WTC11 (cell line): ENCODE measurements around the gene MEST.
"Not testable (repeated sequence)": the region's sequence is repeated elsewhere in the genome, so short reads cannot be mapped to it uniquely, and the experiment has no call there.

Source experiments
- CTCF ChIP-seq: fragments of 200-600 bp; IDR thresholded peaks from 2 replicates; pipeline ENCODE4 v1.8.0; 2022; ENCODE audit warnings: antibody characterized with exemption
- FOXP4 ChIP-seq: sonication (generic); formaldehyde crosslinking; IDR thresholded peaks from 2 replicates; pipeline ENCODE4 v1.8.0; 2022; ENCODE audit warnings: mild to moderate bottlenecking, missing genetic modification reagents
- NR3C1 ChIP-seq: sonication (generic); formaldehyde crosslinking; conservative IDR thresholded peaks from 2 replicates; pipeline ENCODE4 v1.8.1; 2023; ENCODE audit warnings: low read depth, mild to moderate bottlenecking, missing genetic modification reagents
- PRRX2 ChIP-seq: fragments of 250-450 bp; sonication (Bioruptor Pico); IDR thresholded peaks from 2 replicates; pipeline ENCODE4 v1.8.0; 2021; ENCODE audit warnings: mild to moderate bottlenecking
- RELA ChIP-seq: sonication (generic); formaldehyde crosslinking; IDR thresholded peaks from 2 replicates; pipeline ENCODE4 v1.8.1; 2022; ENCODE audit warnings: missing genetic modification reagents, mild to moderate bottlenecking, borderline replicate concordance
- SP1 ChIP-seq: sonication (generic); formaldehyde crosslinking; conservative IDR thresholded peaks from 2 replicates; pipeline ENCODE4 v1.8.1; 2022; ENCODE audit warnings: missing genetic modification reagents
- TEAD4 ChIP-seq: sonication (generic); formaldehyde crosslinking; IDR thresholded peaks from 2 replicates; pipeline ENCODE4 v1.8.0; 2022; ENCODE audit warnings: mild to moderate bottlenecking, missing genetic modification reagents
- TP53 ChIP-seq: sonication (generic); formaldehyde crosslinking; IDR thresholded peaks from 2 replicates; pipeline ENCODE4 v1.8.1; 2023; ENCODE audit warnings: mild to moderate bottlenecking, missing genetic modification reagents
- ZBTB43 ChIP-seq: sonication (generic); formaldehyde crosslinking; IDR thresholded peaks from 2 replicates; pipeline ENCODE4 v1.8.1; 2023; ENCODE audit warnings: mild to moderate bottlenecking, missing genetic modification reagents
- ZNF138 ChIP-seq: sonication (generic); formaldehyde crosslinking; conservative IDR thresholded peaks from 2 replicates; pipeline ENCODE4 v1.8.1; 2022; ENCODE audit warnings: mild to moderate bottlenecking, moderate library complexity, missing genetic modification reagents
- ZNF671 ChIP-seq: fragments of 250-450 bp; sonication (Bioruptor Pico); IDR thresholded peaks from 2 replicates; pipeline ENCODE4 v1.8.0; 2021; ENCODE audit warnings: mild to moderate bottlenecking
- TF ChIP-seq, protein P1 (sequence below): sonication (generic); formaldehyde crosslinking; IDR thresholded peaks from 2 replicates; pipeline ENCODE4 v1.8.0; 2022; ENCODE audit warnings: mild to moderate bottlenecking, missing genetic modification reagents

- TF ChIP-seq CTCF; ZBTB43 (CRISPR knock-in tag); NR3C1 (CRISPR knock-in tag); TEAD4 (CRISPR knock-in tag); FOXP4 (CRISPR knock-in tag); RELA (CRISPR knock-in tag); TP53 (CRISPR knock-in tag); PRRX2; ZNF138 (CRISPR knock-in tag); SP1 (CRISPR knock-in tag); ZNF671 (CRISPR knock-in tag): not testable (repeated sequence)
- TF ChIP-seq, protein P1, sequence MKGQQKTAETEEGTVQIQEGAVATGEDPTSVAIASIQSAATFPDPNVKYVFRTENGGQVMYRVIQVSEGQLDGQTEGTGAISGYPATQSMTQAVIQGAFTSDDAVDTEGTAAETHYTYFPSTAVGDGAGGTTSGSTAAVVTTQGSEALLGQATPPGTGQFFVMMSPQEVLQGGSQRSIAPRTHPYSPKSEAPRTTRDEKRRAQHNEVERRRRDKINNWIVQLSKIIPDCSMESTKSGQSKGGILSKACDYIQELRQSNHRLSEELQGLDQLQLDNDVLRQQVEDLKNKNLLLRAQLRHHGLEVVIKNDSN (CRISPR knock-in tag), result not testable (repeated sequence)
Measured at GRCh38 chr7:130527752-130528355, 36.0 kb downstream of the MEST start.
